Fibroblast of upper back skin (primary cell): ENCODE data around the gene DCAF10.
"Not testable (repeated sequence)": the region's sequence is repeated elsewhere in the genome, so short reads cannot be mapped to it uniquely, and the experiment has no call there.

Experiments
- DNase-seq: peaks from one replicate; pipeline ENCODE4 v3.0.0-alpha.2; 2013

The DCAF10 gene

GRCh38 chr9:37909836-37910235, 109.2 kb downstream of the DCAF10 start:
- not testable (repeated sequence) for DNase-seq

- DNase-seq: no peak
Measured at GRCh38 chr9:37910271-37910670, 109.7 kb downstream of the DCAF10 start.

- no peak for DNase-seq
Measured at GRCh38 chr9:37911271-37911681, 110.7 kb downstream of the DCAF10 start.

- DNase-seq: peak; percentile 73
Measured at GRCh38 chr9:37913480-37914153, 113.0 kb downstream of the DCAF10 start.

- DNase-seq: no peak
Measured at GRCh38 chr9:37914154-37914551, 113.6 kb downstream of the DCAF10 start.

GRCh38 chr9:37914701-37915358, 114.2 kb downstream of the DCAF10 start:
- DNase-seq: no peak

- no peak for DNase-seq
Measured at GRCh38 chr9:37915911-37916470, 115.4 kb downstream of the DCAF10 start.

GRCh38 chr9:37916471-37917312, 116.1 kb downstream of the DCAF10 start:
- no peak for DNase-seq
